ENCODE measurements around the gene ROBO1. TPM values are rescaled to one million over a fixed set of nuclear protein-coding genes. Genes with fewer than 3 reads are reported as not detected.

Gene ROBO1
- polyA plus RNA-seq, 1 experiment: 33.9 TPM

DNA sequence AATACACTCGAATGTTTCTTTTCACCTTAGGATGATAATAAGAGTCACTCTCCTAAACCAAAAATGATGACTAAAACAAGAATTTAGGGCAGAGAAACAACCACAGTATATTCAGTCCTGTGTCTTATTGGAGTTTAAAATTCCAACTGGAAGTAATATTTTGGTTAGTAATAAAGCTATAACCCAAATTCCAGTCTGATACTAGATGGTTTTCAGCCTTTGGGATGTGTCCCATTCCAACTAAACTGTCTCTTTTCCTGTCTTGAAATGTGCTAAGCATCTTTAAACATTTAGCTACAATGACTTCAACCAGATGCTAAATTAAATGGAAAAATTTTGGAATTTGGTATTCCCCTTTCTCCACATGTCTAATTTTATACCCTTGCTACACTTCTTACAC, 510.0 kb downstream of the ROBO1 start:
- no peak overlapping the region for H3K4me3 ChIP-seq (ENCODE audit: low read depth, low read length)
- no peaks in the 10 kb centered on the region for H3K36me3 ChIP-seq (ENCODE audit: control insufficient read depth, insufficient read depth, low read length)
- no peaks in the 10 kb centered on the region for H3K27me3 ChIP-seq (ENCODE audit: control insufficient read depth, insufficient read depth, low read length)
- CTCF ChIA-PET: no interaction called here
- TF ChIP-seq, protein P1, sequence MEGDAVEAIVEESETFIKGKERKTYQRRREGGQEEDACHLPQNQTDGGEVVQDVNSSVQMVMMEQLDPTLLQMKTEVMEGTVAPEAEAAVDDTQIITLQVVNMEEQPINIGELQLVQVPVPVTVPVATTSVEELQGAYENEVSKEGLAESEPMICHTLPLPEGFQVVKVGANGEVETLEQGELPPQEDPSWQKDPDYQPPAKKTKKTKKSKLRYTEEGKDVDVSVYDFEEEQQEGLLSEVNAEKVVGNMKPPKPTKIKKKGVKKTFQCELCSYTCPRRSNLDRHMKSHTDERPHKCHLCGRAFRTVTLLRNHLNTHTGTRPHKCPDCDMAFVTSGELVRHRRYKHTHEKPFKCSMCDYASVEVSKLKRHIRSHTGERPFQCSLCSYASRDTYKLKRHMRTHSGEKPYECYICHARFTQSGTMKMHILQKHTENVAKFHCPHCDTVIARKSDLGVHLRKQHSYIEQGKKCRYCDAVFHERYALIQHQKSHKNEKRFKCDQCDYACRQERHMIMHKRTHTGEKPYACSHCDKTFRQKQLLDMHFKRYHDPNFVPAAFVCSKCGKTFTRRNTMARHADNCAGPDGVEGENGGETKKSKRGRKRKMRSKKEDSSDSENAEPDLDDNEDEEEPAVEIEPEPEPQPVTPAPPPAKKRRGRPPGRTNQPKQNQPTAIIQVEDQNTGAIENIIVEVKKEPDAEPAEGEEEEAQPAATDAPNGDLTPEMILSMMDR (IDR thresholded peaks at IDR 0.05; ENCODE audit: insufficient read depth, low read depth, low read length): no peak
- DNase-seq (ENCODE audit: low read depth): peak; percentile 59
- POLR2A ChIA-PET: no interaction called here

DNA sequence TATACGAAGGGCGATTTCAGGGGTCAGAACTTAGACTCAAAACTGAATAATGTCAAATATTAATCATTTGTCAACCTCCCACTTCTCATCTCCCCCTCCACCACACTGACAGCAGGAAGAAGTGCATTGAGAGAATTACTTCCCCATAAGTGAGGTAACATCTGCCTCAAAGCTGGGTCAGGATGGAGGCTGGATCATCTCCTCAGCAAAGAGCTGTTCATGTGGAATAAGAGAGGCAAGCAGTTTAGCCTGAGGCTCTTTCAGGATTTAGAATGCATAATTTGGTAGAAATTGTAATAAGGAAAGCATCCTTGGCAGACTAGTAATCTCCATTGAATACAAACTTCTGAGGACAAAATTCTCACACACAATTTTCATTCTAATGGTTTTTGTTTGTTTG, 512.1 kb downstream of the ROBO1 start:
- Histone ChIP-seq H3K4me3 (ENCODE audit: low read depth, low read length) (no peak overlapping the region), H3K36me3 (ENCODE audit: control insufficient read depth, insufficient read depth, low read length) (no peaks in the 10 kb centered on the region), H3K27me3 (ENCODE audit: control insufficient read depth, insufficient read depth, low read length) (no peaks in the 10 kb centered on the region)
- ChIA-PET POLR2A (interaction anchor here (0.5 kb wide), 1 partner anchor 9 kb away, joined by 3 read pairs; no protein-coding TSS in a partner anchor), CTCF (no interaction called here)
- DNase-seq (ENCODE audit: low read depth): no peak
- TF ChIP-seq, protein P1 (IDR thresholded peaks at IDR 0.05; ENCODE audit: insufficient read depth, low read depth, low read length): no peak

DNA sequence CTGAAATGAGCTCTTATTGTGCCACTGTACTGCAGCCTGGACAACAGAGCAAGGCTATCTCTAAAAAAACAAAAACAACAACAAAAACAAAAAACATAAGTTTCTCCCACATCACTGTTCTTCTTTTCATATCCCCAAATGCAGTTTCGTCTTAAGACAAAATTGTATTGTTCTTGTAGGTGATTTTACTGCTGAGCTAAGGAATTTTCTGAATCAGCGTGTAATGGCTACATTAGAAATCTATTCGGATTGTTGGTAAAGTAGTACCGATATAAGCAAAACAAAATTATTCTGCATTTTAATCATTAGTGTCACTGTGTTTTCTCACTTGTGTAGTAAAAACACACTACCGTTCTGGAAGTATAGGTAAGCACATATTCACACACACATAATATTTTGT, 512.5 kb downstream of the ROBO1 start:
- no peak overlapping the region for H3K4me3 ChIP-seq (ENCODE audit: low read depth, low read length)
- H3K36me3 ChIP-seq (ENCODE audit: control insufficient read depth, insufficient read depth, low read length): no peaks in the 10 kb centered on the region
- ChIA-PET POLR2A (no interaction called here), CTCF (no interaction called here)
- H3K27me3 ChIP-seq (ENCODE audit: control insufficient read depth, insufficient read depth, low read length): no peaks in the 10 kb centered on the region
- TF ChIP-seq, protein P1 (IDR thresholded peaks at IDR 0.05; ENCODE audit: insufficient read depth, low read depth, low read length): no peak
- DNase-seq (ENCODE audit: low read depth): no peak

DNA sequence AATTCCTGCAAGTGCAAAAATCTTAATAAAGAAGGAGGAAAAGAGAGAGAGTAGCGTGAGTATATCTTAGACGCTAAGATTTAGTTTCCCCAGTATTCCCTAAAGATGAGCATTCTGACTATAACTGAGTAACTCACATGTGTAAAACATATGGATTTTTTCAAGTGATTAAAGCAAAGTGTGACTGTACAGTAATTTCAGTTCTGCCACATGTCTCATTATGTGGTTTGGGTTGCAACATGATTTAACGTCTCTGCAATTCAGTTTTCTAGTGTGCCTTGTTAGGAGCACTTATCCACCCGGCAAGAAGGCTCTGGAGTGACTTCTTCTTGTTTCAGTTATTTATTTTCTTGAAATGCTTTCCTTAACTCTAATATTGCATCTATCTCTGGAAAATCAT, 514.1 kb downstream of the ROBO1 start:
- ChIA-PET CTCF (no interaction called here), POLR2A (no interaction called here)
- H3K27me3 ChIP-seq (ENCODE audit: control insufficient read depth, insufficient read depth, low read length): no peaks in the 10 kb centered on the region
- H3K36me3 ChIP-seq (ENCODE audit: control insufficient read depth, insufficient read depth, low read length): no peaks in the 10 kb centered on the region
- DNase-seq (ENCODE audit: low read depth): no peak
- TF ChIP-seq, protein P1 (IDR thresholded peaks at IDR 0.05; ENCODE audit: insufficient read depth, low read depth, low read length): no peak
- H3K4me3 ChIP-seq (ENCODE audit: low read depth, low read length): no peak overlapping the region

DNA sequence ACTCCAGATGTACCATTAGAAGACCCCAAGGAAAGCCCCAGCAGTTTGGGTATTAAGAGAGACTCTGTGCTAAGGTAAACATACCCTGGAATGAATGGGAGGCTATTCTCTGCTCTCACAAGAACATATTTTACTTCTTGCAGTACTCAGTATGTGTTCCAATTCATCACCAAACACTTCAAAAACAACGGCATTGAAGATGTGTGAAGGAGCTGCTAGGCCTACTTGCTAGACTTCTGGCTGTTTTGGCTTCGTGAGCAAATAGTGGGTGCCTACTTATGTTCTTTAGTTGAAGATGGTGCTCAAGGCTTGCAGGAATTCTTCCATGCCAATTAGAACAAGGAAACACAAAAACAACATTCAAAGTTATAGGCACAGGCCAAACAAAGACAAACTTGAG, 514.5 kb downstream of the ROBO1 start:
- no peak overlapping the region for H3K4me3 ChIP-seq (ENCODE audit: low read depth, low read length)
- CTCF ChIA-PET: no interaction called here
- no peaks in the 10 kb centered on the region for H3K36me3 ChIP-seq (ENCODE audit: control insufficient read depth, insufficient read depth, low read length)
- DNase-seq (ENCODE audit: low read depth): no peak
- no peaks in the 10 kb centered on the region for H3K27me3 ChIP-seq (ENCODE audit: control insufficient read depth, insufficient read depth, low read length)
- POLR2A ChIA-PET: no interaction called here
- TF ChIP-seq, protein P1 (IDR thresholded peaks at IDR 0.05; ENCODE audit: insufficient read depth, low read depth, low read length): no peak

Data from BJ (cell line).